Measurements from ENCODE around the gene SLC28A3. TPM values are rescaled to one million over a fixed set of nuclear protein-coding genes. Genes with fewer than 3 reads are reported as not detected.

SLC28A3 gene
- total and polyA plus RNA-seq, 2 donors from 2014 or later: 1.0 TPM; not detected in 1

DNA sequence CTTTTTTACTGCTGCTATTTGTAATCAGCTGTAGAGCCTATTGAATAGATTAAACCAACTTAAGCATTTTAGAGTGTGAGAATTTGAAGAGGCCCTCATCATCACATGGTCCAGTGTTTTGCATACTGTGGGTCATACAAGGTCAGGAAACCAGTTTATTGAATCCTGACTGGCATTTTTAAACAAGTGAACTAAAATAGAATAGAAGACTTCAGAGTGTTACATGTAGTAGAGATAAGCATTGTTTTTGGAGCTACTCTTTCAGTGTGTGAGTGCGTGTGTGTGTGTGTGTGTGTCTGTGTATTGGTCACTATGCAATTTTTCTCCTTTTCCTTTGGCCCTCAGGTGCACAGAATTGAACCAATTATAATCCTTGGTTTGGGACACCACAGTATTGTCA is 114.4 kb downstream of the SLC28A3 start:
- TF ChIP-seq, protein P1, sequence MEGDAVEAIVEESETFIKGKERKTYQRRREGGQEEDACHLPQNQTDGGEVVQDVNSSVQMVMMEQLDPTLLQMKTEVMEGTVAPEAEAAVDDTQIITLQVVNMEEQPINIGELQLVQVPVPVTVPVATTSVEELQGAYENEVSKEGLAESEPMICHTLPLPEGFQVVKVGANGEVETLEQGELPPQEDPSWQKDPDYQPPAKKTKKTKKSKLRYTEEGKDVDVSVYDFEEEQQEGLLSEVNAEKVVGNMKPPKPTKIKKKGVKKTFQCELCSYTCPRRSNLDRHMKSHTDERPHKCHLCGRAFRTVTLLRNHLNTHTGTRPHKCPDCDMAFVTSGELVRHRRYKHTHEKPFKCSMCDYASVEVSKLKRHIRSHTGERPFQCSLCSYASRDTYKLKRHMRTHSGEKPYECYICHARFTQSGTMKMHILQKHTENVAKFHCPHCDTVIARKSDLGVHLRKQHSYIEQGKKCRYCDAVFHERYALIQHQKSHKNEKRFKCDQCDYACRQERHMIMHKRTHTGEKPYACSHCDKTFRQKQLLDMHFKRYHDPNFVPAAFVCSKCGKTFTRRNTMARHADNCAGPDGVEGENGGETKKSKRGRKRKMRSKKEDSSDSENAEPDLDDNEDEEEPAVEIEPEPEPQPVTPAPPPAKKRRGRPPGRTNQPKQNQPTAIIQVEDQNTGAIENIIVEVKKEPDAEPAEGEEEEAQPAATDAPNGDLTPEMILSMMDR (IDR thresholded peaks at IDR 0.05; ENCODE audit: borderline replicate concordance, extremely low read depth, insufficient read depth): no peak

More for the DNA sequence above, 114.4 kb downstream of the SLC28A3 start:
- Histone ChIP-seq H3K4me1 (ENCODE audit: control insufficient read depth in 2 of 3, insufficient read depth in 2 of 3, low read depth in 1 of 3, low read length in 3 of 3) (peaks cover 0 to 3% (median 0%) of the 10 kb centered on the region in 3 donors), H3K27me3 (ENCODE audit: control insufficient read depth, insufficient read depth, low read length) (no peaks in the 10 kb centered on the region), H3K4me3 (ENCODE audit: low read length in 3 of 3) (no peak overlapping the region), H3K36me3 (ENCODE audit: control insufficient read depth in 2 of 3, insufficient read depth in 3 of 3, low read length in 3 of 3) (no peaks in the 10 kb centered on the region), H3K9me3 (ENCODE audit: control insufficient read depth in 2 of 3, insufficient read depth in 1 of 3, low read length in 3 of 3) (peaks cover 0 to 4% (median 0%) of the 10 kb centered on the region in 3 donors), H3K9ac (ENCODE audit: low read length in 3 of 3) (no peak overlapping the region), H3K27ac (ENCODE audit: low read depth in 2 of 2, low read length in 2 of 2) (no peak overlapping the region)
- FAIRE-seq (no peak), DNase-seq (peak in 1 of 5 donors; percentile 28)
- intact Hi-C loops (cut with DNase I): no loop called here

Measured in kidney (tissue), 14 donors.